HG03097 (cell line): Measurements from ENCODE around the gene APOC1.
"Not testable (repeated sequence)": the region's sequence is repeated elsewhere in the genome, so short reads cannot be mapped to it uniquely, and the experiment has no call there.

Experiments used
- ATAC-seq: cut with Tn5 transposase; IDR thresholded peaks from one replicate; pipeline ENCODE4 v1.9.1; 2021; ENCODE audit not compliant: unreplicated experiment, low FRiP score

The APOC1 gene

GRCh38 chr19:44888335-44888734, 26.1 kb upstream of the APOC1 start:
- ATAC-seq, result not testable (repeated sequence)

GRCh38 chr19:44889830-44890365, 24.5 kb upstream of the APOC1 start:
- no peak for ATAC-seq

- ATAC-seq, result peak; percentile 86
Observed at GRCh38 chr19:44890366-44891015, 23.9 kb upstream of the APOC1 start.

- ATAC-seq, result peak; percentile 54
Observed at GRCh38 chr19:44891016-44891882, 23.2 kb upstream of the APOC1 start, which contains the start of gene TOMM40. Gene TOMM40 (plus strand): TSS chr19:44891254. CDS start chr19:44891416, 162 bp downstream.

GRCh38 chr19:44892932-44893331, 21.5 kb upstream of the APOC1 start:
- no peak for ATAC-seq

GRCh38 chr19:44893332-44894051, 20.9 kb upstream of the APOC1 start:
- ATAC-seq, result no peak

- no peak for ATAC-seq
Observed at GRCh38 chr19:44894052-44894400, 20.4 kb upstream of the APOC1 start.

GRCh38 chr19:44894946-44895345, 19.5 kb upstream of the APOC1 start:
- ATAC-seq, result no peak

- no peak for ATAC-seq
Observed at GRCh38 chr19:44897835-44898234, 16.6 kb upstream of the APOC1 start.

- ATAC-seq, result no peak
Observed at GRCh38 chr19:44900328-44901244, 13.8 kb upstream of the APOC1 start.

- no peak for ATAC-seq
Observed at GRCh38 chr19:44903216-44903601, 11.2 kb upstream of the APOC1 start.

- ATAC-seq, result no peak
Observed at GRCh38 chr19:44903602-44904425, 10.6 kb upstream of the APOC1 start.

GRCh38 chr19:44904426-44904994, 9.9 kb upstream of the APOC1 start:
- ATAC-seq, result no peak

GRCh38 chr19:44905437-44906160, 8.8 kb upstream of the APOC1 start, which contains the start of gene APOE:
Gene APOE (plus strand): TSS chr19:44905796. CDS start chr19:44906625, 829 bp downstream.
- no peak for ATAC-seq

- no peak for ATAC-seq
Observed at GRCh38 chr19:44907613-44908012, 6.8 kb upstream of the APOC1 start.

GRCh38 chr19:44908074-44908835, 6.2 kb upstream of the APOC1 start:
- no peak for ATAC-seq

- ATAC-seq, result no peak
Observed at GRCh38 chr19:44908836-44909261, 5.6 kb upstream of the APOC1 start.
